GM12878 (cell line): Measurements from ENCODE around the gene CNGA4.

ENCODE experiments used
- HCFC1 ChIP-seq: fragments of 150-350 bp; IDR thresholded peaks from 2 replicates; pipeline ENCODE4 v1.6.1; 2014; ENCODE audit warnings: low read length
- KDM1A ChIP-seq: fragments of 200-600 bp; sonication (generic); IDR thresholded peaks from 2 replicates; pipeline ENCODE4 v1.6.1; 2016; ENCODE audit warnings: borderline replicate concordance
- MEF2A ChIP-seq: IDR thresholded peaks from 2 replicates; pipeline ENCODE4 v1.6.1; 2011; ENCODE audit warnings: low read depth, mild to moderate bottlenecking, low read length, moderate library complexity; ENCODE audit not compliant: insufficient read depth
- MEF2B ChIP-seq: fragments of 450-650 bp; IDR thresholded peaks from 2 replicates; pipeline ENCODE4 v1.6.1; 2018; ENCODE audit warnings: mild to moderate bottlenecking, moderate library complexity; ENCODE audit not compliant: partially characterized antibody, poor library complexity, severe bottlenecking
- POLR2A ChIP-seq: IDR thresholded peaks from 2 replicates; pipeline ENCODE4 v1.6.1; 2011; ENCODE audit warnings: low read depth, mild to moderate bottlenecking, low read length
- RAD21 ChIP-seq: IDR thresholded peaks from 2 replicates; pipeline ENCODE4 v1.6.1; 2011; ENCODE audit warnings: mild to moderate bottlenecking, low read depth, low read length, moderate library complexity; ENCODE audit not compliant: insufficient read depth
- SPI1 ChIP-seq: IDR thresholded peaks from 2 replicates; pipeline ENCODE4 v1.6.1; 2011; ENCODE audit warnings: low read depth, mild to moderate bottlenecking, low read length, moderate library complexity, borderline replicate concordance; ENCODE audit not compliant: insufficient read depth
- YY1 ChIP-seq: IDR thresholded peaks from 2 replicates; pipeline ENCODE4 v1.6.1; 2011; ENCODE audit warnings: low read depth, mild to moderate bottlenecking, low read length
- TF ChIP-seq, protein P1 (sequence below): fragments of 450-650 bp; IDR thresholded peaks from 2 replicates; pipeline ENCODE4 v1.6.1; 2018; ENCODE audit warnings: mild to moderate bottlenecking, low read depth, moderate library complexity; ENCODE audit not compliant: partially characterized antibody
- TF ChIP-seq, protein P2 (sequence below): IDR thresholded peaks from 2 replicates; pipeline ENCODE4 v1.6.1; 2012; ENCODE audit warnings: low read depth, low read length, improper control_type of control experiment
- TF ChIP-seq, protein P3 (sequence below), 3 experiments: IDR thresholded peaks in 2 of 3; conservative IDR thresholded peaks in 1 of 3; 2 replicates each; pipeline ENCODE4 v1.5.1; 2011; ENCODE audit warnings: low read depth in 3 of 3, low read length in 3 of 3, mild to moderate bottlenecking in 3 of 3, control low read depth in 2 of 3, moderate library complexity in 2 of 3, inconsistent platforms in 1 of 3, mixed read lengths in 1 of 3; ENCODE audit not compliant: control insufficient read depth in 2 of 3, insufficient read depth in 1 of 3; ENCODE audit errors: extremely low read depth in 1 of 3
- TF ChIP-seq, protein P4 (sequence below): IDR thresholded peaks from 2 replicates; pipeline ENCODE4 v1.6.1; 2011; ENCODE audit warnings: low read depth, mild to moderate bottlenecking, low read length, moderate library complexity, borderline replicate concordance; ENCODE audit errors: extremely low read depth

DNA sequence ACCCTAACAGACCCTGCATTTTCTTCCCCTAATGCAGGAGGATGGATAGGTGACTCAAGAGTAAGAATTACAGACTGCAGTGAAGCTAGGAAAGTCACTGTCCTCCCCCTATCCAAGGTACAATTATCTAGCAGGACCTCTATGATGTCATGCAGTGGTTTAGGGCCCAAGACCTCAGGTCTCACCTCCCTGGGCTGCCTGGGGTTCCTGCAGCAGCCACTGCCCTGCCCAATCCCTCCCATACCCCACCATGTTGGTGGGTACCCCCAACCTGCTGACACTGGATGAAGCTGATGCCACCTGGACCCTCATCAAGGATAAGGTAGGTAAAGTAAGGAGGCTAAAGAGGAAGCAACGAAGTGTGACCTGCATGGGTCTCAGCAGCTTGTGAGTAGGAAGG, 33.5 kb upstream of the CNGA4 start, which contains the start of gene C11orf42:
- no peak for TF ChIP-seq HCFC1
- TF ChIP-seq, protein P1, sequence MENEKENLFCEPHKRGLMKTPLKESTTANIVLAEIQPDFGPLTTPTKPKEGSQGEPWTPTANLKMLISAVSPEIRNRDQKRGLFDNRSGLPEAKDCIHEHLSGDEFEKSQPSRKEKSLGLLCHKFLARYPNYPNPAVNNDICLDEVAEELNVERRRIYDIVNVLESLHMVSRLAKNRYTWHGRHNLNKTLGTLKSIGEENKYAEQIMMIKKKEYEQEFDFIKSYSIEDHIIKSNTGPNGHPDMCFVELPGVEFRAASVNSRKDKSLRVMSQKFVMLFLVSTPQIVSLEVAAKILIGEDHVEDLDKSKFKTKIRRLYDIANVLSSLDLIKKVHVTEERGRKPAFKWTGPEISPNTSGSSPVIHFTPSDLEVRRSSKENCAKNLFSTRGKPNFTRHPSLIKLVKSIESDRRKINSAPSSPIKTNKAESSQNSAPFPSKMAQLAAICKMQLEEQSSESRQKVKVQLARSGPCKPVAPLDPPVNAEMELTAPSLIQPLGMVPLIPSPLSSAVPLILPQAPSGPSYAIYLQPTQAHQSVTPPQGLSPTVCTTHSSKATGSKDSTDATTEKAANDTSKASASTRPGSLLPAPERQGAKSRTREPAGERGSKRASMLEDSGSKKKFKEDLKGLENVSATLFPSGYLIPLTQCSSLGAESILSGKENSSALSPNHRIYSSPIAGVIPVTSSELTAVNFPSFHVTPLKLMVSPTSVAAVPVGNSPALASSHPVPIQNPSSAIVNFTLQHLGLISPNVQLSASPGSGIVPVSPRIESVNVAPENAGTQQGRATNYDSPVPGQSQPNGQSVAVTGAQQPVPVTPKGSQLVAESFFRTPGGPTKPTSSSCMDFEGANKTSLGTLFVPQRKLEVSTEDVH: no peak
- TF ChIP-seq, protein P2, sequence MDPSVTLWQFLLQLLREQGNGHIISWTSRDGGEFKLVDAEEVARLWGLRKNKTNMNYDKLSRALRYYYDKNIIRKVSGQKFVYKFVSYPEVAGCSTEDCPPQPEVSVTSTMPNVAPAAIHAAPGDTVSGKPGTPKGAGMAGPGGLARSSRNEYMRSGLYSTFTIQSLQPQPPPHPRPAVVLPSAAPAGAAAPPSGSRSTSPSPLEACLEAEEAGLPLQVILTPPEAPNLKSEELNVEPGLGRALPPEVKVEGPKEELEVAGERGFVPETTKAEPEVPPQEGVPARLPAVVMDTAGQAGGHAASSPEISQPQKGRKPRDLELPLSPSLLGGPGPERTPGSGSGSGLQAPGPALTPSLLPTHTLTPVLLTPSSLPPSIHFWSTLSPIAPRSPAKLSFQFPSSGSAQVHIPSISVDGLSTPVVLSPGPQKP: no peak
- TF ChIP-seq MEF2A: no peak
- TF ChIP-seq SPI1: no peak
- TF ChIP-seq, protein P3, sequence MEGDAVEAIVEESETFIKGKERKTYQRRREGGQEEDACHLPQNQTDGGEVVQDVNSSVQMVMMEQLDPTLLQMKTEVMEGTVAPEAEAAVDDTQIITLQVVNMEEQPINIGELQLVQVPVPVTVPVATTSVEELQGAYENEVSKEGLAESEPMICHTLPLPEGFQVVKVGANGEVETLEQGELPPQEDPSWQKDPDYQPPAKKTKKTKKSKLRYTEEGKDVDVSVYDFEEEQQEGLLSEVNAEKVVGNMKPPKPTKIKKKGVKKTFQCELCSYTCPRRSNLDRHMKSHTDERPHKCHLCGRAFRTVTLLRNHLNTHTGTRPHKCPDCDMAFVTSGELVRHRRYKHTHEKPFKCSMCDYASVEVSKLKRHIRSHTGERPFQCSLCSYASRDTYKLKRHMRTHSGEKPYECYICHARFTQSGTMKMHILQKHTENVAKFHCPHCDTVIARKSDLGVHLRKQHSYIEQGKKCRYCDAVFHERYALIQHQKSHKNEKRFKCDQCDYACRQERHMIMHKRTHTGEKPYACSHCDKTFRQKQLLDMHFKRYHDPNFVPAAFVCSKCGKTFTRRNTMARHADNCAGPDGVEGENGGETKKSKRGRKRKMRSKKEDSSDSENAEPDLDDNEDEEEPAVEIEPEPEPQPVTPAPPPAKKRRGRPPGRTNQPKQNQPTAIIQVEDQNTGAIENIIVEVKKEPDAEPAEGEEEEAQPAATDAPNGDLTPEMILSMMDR (IDR thresholded peaks at IDR 0.05 in 2 of 3, conservative IDR thresholded peaks at IDR 0.05 in 1 of 3; ENCODE audit: control insufficient read depth in 2 of 3, extremely low read depth in 1 of 3, insufficient read depth in 1 of 3, low read depth in 3 of 3, low read length in 3 of 3): no peak
- TF ChIP-seq POLR2A: no peak
- TF ChIP-seq MEF2B: no peak
- no peak for TF ChIP-seq YY1
- TF ChIP-seq KDM1A: no peak
- TF ChIP-seq, protein P4, sequence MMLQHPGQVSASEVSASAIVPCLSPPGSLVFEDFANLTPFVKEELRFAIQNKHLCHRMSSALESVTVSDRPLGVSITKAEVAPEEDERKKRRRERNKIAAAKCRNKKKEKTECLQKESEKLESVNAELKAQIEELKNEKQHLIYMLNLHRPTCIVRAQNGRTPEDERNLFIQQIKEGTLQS: no peak
- TF ChIP-seq RAD21: no peak
